ENCODE measurements around the gene AOAH.

GRCh38 chr7:36532981-36533499 lies 191.3 kb downstream of the AOAH start:
- TF ChIP-seq POLR2A (IDR thresholded peaks at IDR 0.05) (no peak), CTCF (IDR thresholded peaks at IDR 0.05) (no peak)

Measured in heart left ventricle (tissue), 13 donors.